Kidney epithelial cell (primary cell): Measurements from ENCODE around the gene GBA3. TPM values are rescaled to one million over a fixed set of nuclear protein-coding genes. Genes with fewer than 3 reads are reported as not detected.

Source experiments
- DNase-seq: peaks from one replicate; pipeline ENCODE4 v3.0.0-alpha.2; 2010; ENCODE audit warnings: low read depth
- H3K27me3 ChIP-seq: 2 replicates; pipeline ENCODE4 v1.6.0; 2011; ENCODE audit warnings: low read length; ENCODE audit not compliant: control insufficient read depth, insufficient read depth
- H3K36me3 ChIP-seq: 2 replicates; pipeline ENCODE4 v1.5.1; 2011; ENCODE audit warnings: low read length; ENCODE audit not compliant: control insufficient read depth, insufficient read depth
- H3K4me3 ChIP-seq: 2 replicates; pipeline ENCODE4 v1.5.1; 2011; ENCODE audit warnings: low read depth, mild to moderate bottlenecking, control low read depth, low read length
- CTCF ChIP-seq: IDR thresholded peaks from 2 replicates; pipeline ENCODE4 v1.5.1; 2011; ENCODE audit warnings: mild to moderate bottlenecking, moderate library complexity, low read length, control low read depth, inconsistent platforms; ENCODE audit not compliant: insufficient read depth, poor library complexity, severe bottlenecking
- total RNA-seq: library from RNA; depleted of rRNA; stranded (reverse); fragments of >200 nt; gene quantifications from 2 replicates; pipeline ENCODE4 v1.2.3, GENCODE V29; 2015

The GBA3 gene
- total RNA-seq, 1 donor from 2014 or later, result not detected

- TF ChIP-seq CTCF, result no peak
- Histone ChIP-seq H3K4me3 (no peak overlapping the region), H3K27me3 (no peaks in the 10 kb centered on the region), H3K36me3 (no peaks in the 10 kb centered on the region)
- DNase-seq, result no peak
Measured at GRCh38 chr4:22803512-22803911, 110.8 kb downstream of the GBA3 start.

GRCh38 chr4:22814906-22815305 is 122.2 kb downstream of the GBA3 start:
- DNase-seq, result no peak
- no peaks in the 10 kb centered on the region for H3K27me3 ChIP-seq
- TF ChIP-seq CTCF, result no peak
- H3K4me3 ChIP-seq, result no peak overlapping the region
- H3K36me3 ChIP-seq, result no peaks in the 10 kb centered on the region

- DNase-seq, result no peak
- H3K4me3 ChIP-seq, result no peak overlapping the region
- no peaks in the 10 kb centered on the region for H3K27me3 ChIP-seq
- TF ChIP-seq CTCF, result no peak
- no peaks in the 10 kb centered on the region for H3K36me3 ChIP-seq
Measured at GRCh38 chr4:22824091-22824490, 131.4 kb downstream of the GBA3 start.

- Histone ChIP-seq H3K4me3 (no peak overlapping the region), H3K27me3 (no peaks in the 10 kb centered on the region), H3K36me3 (no peaks in the 10 kb centered on the region)
- TF ChIP-seq CTCF, result no peak
- no peak for DNase-seq
Measured at GRCh38 chr4:22842360-22843018, 149.8 kb downstream of the GBA3 start.

GRCh38 chr4:22848332-22848731 is 155.6 kb downstream of the GBA3 start:
- Histone ChIP-seq H3K27me3 (no peaks in the 10 kb centered on the region), H3K36me3 (no peaks in the 10 kb centered on the region), H3K4me3 (no peak overlapping the region)
- TF ChIP-seq CTCF, result no peak
- no peak for DNase-seq

GRCh38 chr4:22850055-22850454 is 157.3 kb downstream of the GBA3 start:
- no peak for TF ChIP-seq CTCF
- no peak for DNase-seq
- Histone ChIP-seq H3K36me3 (no peaks in the 10 kb centered on the region), H3K27me3 (no peaks in the 10 kb centered on the region), H3K4me3 (no peak overlapping the region)
